OCI-LY3 (cell line): ENCODE results near the gene LRP1B.

Experiments
- CTCF ChIP-seq: fragments of 200-600, 300-600 bp; sonication (generic); IDR thresholded peaks from 2 replicates; pipeline ENCODE4 v1.5.1; 2014; ENCODE audit warnings: antibody characterized with exemption, low read length, low read depth
- EZH2phosphoT487 ChIP-seq: fragments of 200-600 bp; shearing (Covaris generic); IDR thresholded peaks from 2 replicates; pipeline ENCODE4 v1.6.1; 2018; ENCODE audit warnings: antibody characterized with exemption, mixed run types, low read depth

- TF ChIP-seq CTCF (no peak), EZH2phosphoT487 (no peak)
Observed at GRCh38 chr2:140353541-140353940, 1777.3 kb downstream of the LRP1B start.
